Amniotic epithelial cell (primary cell): ENCODE data around the gene RNF17.
"Not testable (repeated sequence)": the region's sequence is repeated elsewhere in the genome, so short reads cannot be mapped to it uniquely, and the experiment has no call there.

Source experiments
- DNase-seq: peaks from one replicate; pipeline ENCODE4 v3.0.0-alpha.2; 2010; ENCODE audit warnings: low read depth

The RNF17 gene

GRCh38 chr13:24745516-24745860 is 18.5 kb upstream of the RNF17 start:
- DNase-seq = no peak

- DNase-seq = no peak
These were observed 17.9 kb upstream of the RNF17 start for GRCh38 chr13:24745861-24746617.

GRCh38 chr13:24746618-24747247 is 17.2 kb upstream of the RNF17 start:
- DNase-seq = peak; percentile 15

GRCh38 chr13:24747248-24748060 is 16.5 kb upstream of the RNF17 start:
- peak; percentile 10 for DNase-seq

GRCh38 chr13:24748061-24748400 is 15.9 kb upstream of the RNF17 start:
- DNase-seq = no peak

GRCh38 chr13:24759197-24759596 is 4.8 kb upstream of the RNF17 start:
- DNase-seq = no peak

GRCh38 chr13:24764276-24764630 is 284 bp downstream of the RNF17 start:
- DNase-seq = no peak

GRCh38 chr13:24777171-24777570 is 13.2 kb downstream of the RNF17 start:
- no peak for DNase-seq

- peak; percentile 8 for DNase-seq
These were observed 20.4 kb downstream of the RNF17 start for GRCh38 chr13:24784319-24784718.

- DNase-seq = no peak
These were observed 24.6 kb downstream of the RNF17 start for GRCh38 chr13:24788538-24788937.

- DNase-seq = peak; percentile 85
These were observed 38.1 kb downstream of the RNF17 start for GRCh38 chr13:24802074-24802473.

- DNase-seq = no peak
These were observed 57.2 kb downstream of the RNF17 start for GRCh38 chr13:24821207-24821606.

- DNase-seq = no peak
These were observed 58.7 kb downstream of the RNF17 start for GRCh38 chr13:24822640-24823039.

GRCh38 chr13:24823122-24823710 is 59.2 kb downstream of the RNF17 start:
- not testable (repeated sequence) for DNase-seq

- peak; percentile 37 for DNase-seq
These were observed 63.8 kb downstream of the RNF17 start for GRCh38 chr13:24827799-24828198.

- no peak for DNase-seq
These were observed 71.0 kb downstream of the RNF17 start for GRCh38 chr13:24834902-24835510.

- DNase-seq = not testable (repeated sequence)
These were observed 73.6 kb downstream of the RNF17 start for GRCh38 chr13:24837528-24837927.

- DNase-seq = peak; percentile 48
These were observed 78.7 kb downstream of the RNF17 start for GRCh38 chr13:24842549-24843274.

- peak; percentile 92 for DNase-seq
These were observed 87.6 kb downstream of the RNF17 start for GRCh38 chr13:24851546-24851945.

GRCh38 chr13:24854311-24854710 is 90.3 kb downstream of the RNF17 start:
- DNase-seq = peak; percentile 68

- DNase-seq = no peak
These were observed 95.0 kb downstream of the RNF17 start for GRCh38 chr13:24858953-24859352.

GRCh38 chr13:24860770-24861169 is 96.8 kb downstream of the RNF17 start:
- DNase-seq = no peak
